HG02610 (cell line): Measurements from ENCODE around the gene ALPK3.
"Not testable (repeated sequence)": the region's sequence is repeated elsewhere in the genome, so short reads cannot be mapped to it uniquely, and the experiment has no call there.

Experiments
- ATAC-seq: cut with Tn5 transposase; IDR thresholded peaks from one replicate; pipeline ENCODE4 v1.9.1; 2021; ENCODE audit warnings: mild to moderate bottlenecking, moderate library complexity; ENCODE audit not compliant: unreplicated experiment

The ALPK3 gene

GRCh38 chr15:84868037-84868880 lies 51.1 kb downstream of the ALPK3 start:
- no peak for ATAC-seq

GRCh38 chr15:84869510-84869909 lies 52.4 kb downstream of the ALPK3 start:
- ATAC-seq: no peak

GRCh38 chr15:84871428-84871985 lies 54.4 kb downstream of the ALPK3 start:
- no peak for ATAC-seq

- ATAC-seq: no peak
Measured at GRCh38 chr15:84872009-84872910, 55.1 kb downstream of the ALPK3 start.

- no peak for ATAC-seq
Measured at GRCh38 chr15:84873997-84874396, 56.8 kb downstream of the ALPK3 start.

GRCh38 chr15:84874981-84875699 lies 58.0 kb downstream of the ALPK3 start:
- ATAC-seq: no peak

- no peak for ATAC-seq
Measured at GRCh38 chr15:84876269-84876668, 59.1 kb downstream of the ALPK3 start.

- not testable (repeated sequence) for ATAC-seq
Measured at GRCh38 chr15:84877701-84878100, 60.5 kb downstream of the ALPK3 start.

GRCh38 chr15:84878504-84878903 lies 61.3 kb downstream of the ALPK3 start:
- ATAC-seq: no peak

- ATAC-seq: no peak
Measured at GRCh38 chr15:84879088-84879780, 62.1 kb downstream of the ALPK3 start.

GRCh38 chr15:84880007-84880406 lies 62.9 kb downstream of the ALPK3 start:
- no peak for ATAC-seq

- no peak for ATAC-seq
Measured at GRCh38 chr15:84880822-84881519, 63.8 kb downstream of the ALPK3 start.

GRCh38 chr15:84881520-84881830 lies 64.3 kb downstream of the ALPK3 start:
- ATAC-seq: no peak

- no peak for ATAC-seq
Measured at GRCh38 chr15:84883466-84883865, 66.3 kb downstream of the ALPK3 start.

GRCh38 chr15:84883916-84884781 lies 67.0 kb downstream of the ALPK3 start, which contains the start of gene SLC28A1:
TSS of gene SLC28A1 (plus strand) at chr15:84884662. CDS start at chr15:84887761, 3,099 bp downstream.
- no peak for ATAC-seq

- no peak for ATAC-seq
Measured at GRCh38 chr15:84885801-84886200, 68.6 kb downstream of the ALPK3 start.

- no peak for ATAC-seq
Measured at GRCh38 chr15:84886211-84886983, 69.2 kb downstream of the ALPK3 start.

GRCh38 chr15:84886984-84887299 lies 69.8 kb downstream of the ALPK3 start:
- ATAC-seq: no peak
